Activated CD4-positive, alpha-beta T cell treated with anti-CD3 and anti-CD28 coated beads, Interleukin-2, amount 50 U/mL, for 16 hours (primary cell): ENCODE results near the gene FCHO2.
"Not testable (repeated sequence)": the region's sequence is repeated elsewhere in the genome, so short reads cannot be mapped to it uniquely, and the experiment has no call there.

Experiments used
- DNase-seq: peaks from one replicate; pipeline ENCODE4 v3.0.0-alpha.2; 2020

FCHO2 gene

GRCh38 chr5:72956324-72957140 is 691 bp downstream of the FCHO2 start:
- peak; percentile 2 for DNase-seq

GRCh38 chr5:72957337-72957736 is 1.5 kb downstream of the FCHO2 start:
- DNase-seq: no peak

- DNase-seq: no peak
Observed at GRCh38 chr5:72959257-72959656, 3.4 kb downstream of the FCHO2 start.

GRCh38 chr5:72974481-72974880 is 18.6 kb downstream of the FCHO2 start:
- DNase-seq: not testable (repeated sequence)

GRCh38 chr5:72976810-72977209 is 21.0 kb downstream of the FCHO2 start:
- not testable (repeated sequence) for DNase-seq

GRCh38 chr5:72985719-72986118 is 29.9 kb downstream of the FCHO2 start:
- DNase-seq: no peak

- DNase-seq: no peak
Observed at GRCh38 chr5:72988769-72989168, 32.9 kb downstream of the FCHO2 start.

GRCh38 chr5:72991394-72991793 is 35.6 kb downstream of the FCHO2 start:
- DNase-seq: peak; percentile 10

GRCh38 chr5:72994578-72994977 is 38.7 kb downstream of the FCHO2 start:
- no peak for DNase-seq

- no peak for DNase-seq
Observed at GRCh38 chr5:72996632-72997031, 40.8 kb downstream of the FCHO2 start.

GRCh38 chr5:72999916-73000315 is 44.1 kb downstream of the FCHO2 start:
- DNase-seq: no peak

GRCh38 chr5:73005886-73006285 is 50.0 kb downstream of the FCHO2 start:
- no peak for DNase-seq

GRCh38 chr5:73007051-73007450 is 51.2 kb downstream of the FCHO2 start:
- no peak for DNase-seq

GRCh38 chr5:73008831-73009230 is 53.0 kb downstream of the FCHO2 start:
- no peak for DNase-seq

GRCh38 chr5:73011612-73012011 is 55.8 kb downstream of the FCHO2 start:
- not testable (repeated sequence) for DNase-seq

GRCh38 chr5:73018892-73019291 is 63.1 kb downstream of the FCHO2 start:
- DNase-seq: no peak

- DNase-seq: no peak
Observed at GRCh38 chr5:73019766-73020165, 63.9 kb downstream of the FCHO2 start.

- no peak for DNase-seq
Observed at GRCh38 chr5:73022471-73023169, 66.8 kb downstream of the FCHO2 start.

GRCh38 chr5:73024946-73025544 is 69.2 kb downstream of the FCHO2 start:
- DNase-seq: not testable (repeated sequence)

- no peak for DNase-seq
Observed at GRCh38 chr5:73027361-73027760, 71.5 kb downstream of the FCHO2 start.

- no peak for DNase-seq
Observed at GRCh38 chr5:73027816-73028215, 72.0 kb downstream of the FCHO2 start.

GRCh38 chr5:73028991-73029595 is 73.3 kb downstream of the FCHO2 start:
- DNase-seq: no peak

- no peak for DNase-seq
Observed at GRCh38 chr5:73030531-73030930, 74.7 kb downstream of the FCHO2 start.
